ENCODE results near the gene CDK11A.
A peak's percentile ranks its signal among the peaks of the same experiment; 100 is the strongest.
"Not testable (repeated sequence)": the region's sequence is repeated elsewhere in the genome, so short reads cannot be mapped to it uniquely, and the experiment has no call there.

The CDK11A gene

DNA sequence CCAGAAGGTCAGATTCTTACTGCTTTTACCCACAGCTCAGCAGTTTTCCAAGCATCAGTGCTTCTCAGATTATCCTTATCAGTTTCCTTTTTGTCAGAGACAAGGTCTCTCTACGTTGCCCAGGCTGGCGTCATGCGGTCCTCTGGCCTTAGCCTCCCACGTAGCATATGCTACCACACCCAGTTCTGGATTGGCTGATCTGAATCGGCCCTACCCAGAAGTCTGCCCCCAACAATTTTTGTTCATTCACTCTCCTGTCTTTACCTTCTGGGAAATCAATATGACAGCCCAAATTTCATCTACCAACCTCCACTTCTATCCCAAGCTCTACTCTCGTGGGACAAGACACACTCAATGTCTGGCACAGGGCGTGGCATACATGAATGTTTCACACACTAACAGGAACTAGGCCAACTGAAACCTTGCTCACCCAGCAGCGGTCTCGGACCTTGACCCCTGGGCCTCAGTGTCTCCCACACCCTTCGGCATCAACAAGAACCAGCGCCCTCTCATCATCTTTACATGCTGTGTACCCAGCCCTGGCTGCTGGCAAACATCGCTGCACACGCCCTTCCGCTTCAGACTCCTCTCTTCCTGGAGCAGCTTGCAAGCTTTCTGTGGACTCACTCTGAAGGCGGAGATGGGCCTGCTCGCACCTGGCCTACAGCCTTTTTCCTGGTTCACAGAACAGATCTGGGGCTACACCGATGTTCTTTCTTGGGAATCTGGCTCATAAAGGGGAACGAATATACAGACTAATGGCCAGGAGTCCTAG lies 8.9 kb downstream of the CDK11A start:
- not testable (repeated sequence) for DNase-seq

DNA sequence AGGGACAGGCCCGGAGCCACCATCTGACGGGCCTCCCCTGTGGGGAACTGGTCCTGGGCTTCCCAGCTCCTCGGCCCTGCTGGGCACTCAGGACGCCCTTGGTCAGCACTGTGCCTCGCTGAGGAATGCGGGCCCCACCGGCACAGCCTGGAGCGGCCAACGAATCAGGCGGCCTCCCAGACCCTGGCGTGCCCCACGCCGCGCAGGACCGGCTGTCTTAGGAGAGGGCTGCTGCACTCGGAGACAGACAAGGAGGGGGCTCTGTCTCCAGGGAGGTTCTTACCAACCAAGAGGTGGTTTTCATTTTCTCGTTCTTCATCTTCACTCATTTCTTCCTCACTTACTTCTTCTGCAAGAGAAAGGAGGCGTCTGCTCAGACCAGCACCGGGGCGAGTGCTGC lies 16.3 kb downstream of the CDK11A start:
- not testable (repeated sequence) for DNase-seq

- not testable (repeated sequence) for DNase-seq
Measured at GRCh38 chr1:1707241-1707640, 16.9 kb downstream of the CDK11A start.

- DNase-seq: not testable (repeated sequence)
Measured at GRCh38 chr1:1705623-1706022, 18.5 kb downstream of the CDK11A start.

DNA sequence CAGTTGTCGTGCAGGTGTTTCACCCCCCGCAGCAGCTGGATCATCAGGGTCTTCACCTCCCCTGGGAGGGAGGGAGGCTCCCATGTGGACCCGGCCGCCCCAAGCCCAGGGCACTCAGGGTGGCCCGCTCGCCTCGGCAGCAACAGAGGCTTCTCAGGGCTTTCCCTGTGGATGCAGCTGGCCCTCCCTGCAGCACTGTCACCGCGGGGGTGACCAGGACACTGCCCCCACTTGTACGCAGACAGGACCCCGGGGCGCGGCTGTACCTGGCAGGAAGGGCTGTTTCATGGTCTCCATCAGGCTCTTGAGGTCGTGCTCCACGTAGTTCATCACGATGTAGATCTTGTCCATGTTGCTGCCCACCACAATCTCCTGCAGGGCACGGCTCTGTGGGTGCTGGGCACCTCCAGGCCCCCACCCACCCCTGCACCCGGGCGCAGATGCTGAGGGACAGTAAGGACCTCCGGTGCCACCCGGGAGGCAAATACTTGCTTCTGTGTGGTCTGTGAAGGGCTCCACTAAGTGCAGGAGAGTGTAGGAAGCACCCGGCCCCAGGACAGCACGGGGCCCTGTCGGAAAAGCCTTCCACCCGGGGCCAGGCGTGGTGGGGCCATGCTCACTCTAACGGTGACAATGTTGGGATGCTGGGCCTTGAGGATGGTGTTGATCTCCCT lies 19.7 kb downstream of the CDK11A start:
- DNase-seq: not testable (repeated sequence)

DNA sequence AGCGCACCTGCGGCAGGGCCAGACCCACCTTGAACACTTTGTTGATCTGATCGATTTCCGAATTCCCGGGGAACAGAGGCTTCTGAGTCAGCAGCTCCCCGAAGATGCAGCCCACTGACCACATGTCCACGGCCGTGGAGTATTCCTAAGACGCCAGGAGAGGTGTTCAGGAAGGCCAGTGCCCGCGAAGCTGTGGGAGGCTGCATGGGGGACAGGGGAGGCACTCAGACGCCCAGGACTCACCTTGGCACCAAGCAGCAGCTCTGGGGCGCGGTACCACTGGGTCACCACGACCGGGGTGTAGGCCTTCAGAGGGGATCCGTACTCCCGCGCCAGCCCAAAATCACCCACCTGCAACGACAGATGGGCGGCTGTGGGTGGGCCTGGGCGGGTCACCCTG lies 20.4 kb downstream of the CDK11A start:
- DNase-seq: no peak

DNA sequence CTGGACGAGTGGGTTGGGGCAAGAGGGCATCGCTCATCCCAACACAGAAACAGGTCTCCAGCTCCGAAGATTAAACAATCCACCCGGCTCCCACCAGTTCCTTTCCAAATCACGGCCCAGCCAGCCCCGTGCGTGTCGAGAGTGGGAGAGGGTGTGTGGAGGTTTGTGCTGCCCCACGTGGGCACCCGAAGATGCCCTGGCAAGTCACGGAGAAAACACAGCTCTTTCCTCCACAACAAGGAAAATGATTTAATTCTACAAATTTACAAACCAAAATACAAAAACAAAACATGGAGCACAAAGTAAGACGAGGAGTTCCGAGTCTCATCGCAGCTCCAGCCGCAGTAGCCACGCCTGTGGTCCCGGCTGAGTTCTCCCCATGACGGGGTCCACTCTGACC lies 21.7 kb downstream of the CDK11A start:
- not testable (repeated sequence) for DNase-seq

- not testable (repeated sequence) for DNase-seq
Measured at GRCh38 chr1:1700557-1700956, 23.6 kb downstream of the CDK11A start.

DNA sequence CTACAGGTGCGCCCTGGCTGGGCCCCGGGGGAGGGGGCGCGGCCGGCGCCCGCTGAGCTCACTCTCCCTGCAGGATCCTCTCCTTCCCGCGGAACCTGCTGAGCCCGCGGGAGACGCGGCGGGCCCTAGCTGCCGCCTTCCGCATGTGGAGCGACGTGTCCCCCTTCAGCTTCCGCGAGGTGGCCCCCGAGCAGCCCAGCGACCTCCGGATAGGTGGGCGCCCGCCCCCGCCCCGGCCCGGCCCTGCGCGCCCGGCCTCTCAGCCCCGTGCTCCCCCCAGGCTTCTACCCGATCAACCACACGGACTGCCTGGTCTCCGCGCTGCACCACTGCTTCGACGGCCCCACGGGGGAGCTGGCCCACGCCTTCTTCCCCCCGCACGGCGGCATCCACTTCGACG lies 24.1 kb downstream of the CDK11A start:
- DNase-seq: not testable (repeated sequence)

GRCh38 chr1:1699061-1699460 lies 25.1 kb downstream of the CDK11A start:
- not testable (repeated sequence) for DNase-seq

DNA sequence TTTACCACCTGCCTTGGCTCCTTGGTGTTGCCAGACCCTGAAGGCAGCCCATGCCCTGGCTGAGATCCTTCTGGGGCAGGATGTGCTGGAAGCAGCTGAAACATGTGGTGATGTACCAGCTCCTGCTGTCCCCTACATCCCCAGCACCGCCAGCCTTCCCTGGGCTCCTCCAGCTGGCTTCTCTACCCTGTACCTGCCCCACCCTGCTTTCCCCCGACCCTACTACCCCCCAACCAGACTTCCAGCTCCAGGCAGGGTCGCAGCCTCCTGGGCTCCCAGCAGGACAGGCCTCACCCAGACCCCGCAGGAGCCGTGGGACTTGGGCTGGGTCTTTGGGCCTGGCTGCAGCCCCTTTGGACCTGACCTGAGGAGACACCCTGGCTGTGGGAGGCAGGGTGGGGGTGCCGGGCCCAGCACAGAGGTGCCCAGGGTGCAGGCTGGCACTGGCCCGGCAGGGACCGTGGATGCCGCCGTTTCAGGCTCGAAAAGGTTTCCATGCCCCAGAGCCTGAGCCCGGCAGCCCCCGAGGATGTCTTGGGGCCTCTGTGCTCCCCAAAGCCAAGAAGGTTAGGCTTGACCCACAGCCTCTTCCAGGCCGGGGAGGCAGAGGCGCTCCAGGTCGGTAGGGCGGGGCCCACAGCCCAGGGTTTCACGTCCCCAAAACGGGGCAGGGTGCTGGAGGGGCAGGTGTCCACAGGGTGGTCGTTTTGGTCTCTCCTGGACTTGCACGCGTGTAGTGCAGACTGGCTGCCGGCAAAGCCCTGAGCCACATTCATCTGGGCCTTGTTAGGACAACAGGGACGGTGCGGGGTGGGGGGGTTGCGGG lies 26.6 kb downstream of the CDK11A start:
- not testable (repeated sequence) for DNase-seq

- not testable (repeated sequence) for DNase-seq
Measured at GRCh38 chr1:1696431-1697357, 27.5 kb downstream of the CDK11A start.

GRCh38 chr1:1692714-1693647 lies 31.2 kb downstream of the CDK11A start, which contains the start of gene SLC35E2B:
Gene SLC35E2B (minus strand): TSS chr1:1692795. CDS start chr1:1676699, 16,096 bp downstream.
- peak; percentile 88 for DNase-seq

GRCh38 chr1:1692324-1692713 lies 31.8 kb downstream of the CDK11A start:
- not testable (repeated sequence) for DNase-seq

DNA sequence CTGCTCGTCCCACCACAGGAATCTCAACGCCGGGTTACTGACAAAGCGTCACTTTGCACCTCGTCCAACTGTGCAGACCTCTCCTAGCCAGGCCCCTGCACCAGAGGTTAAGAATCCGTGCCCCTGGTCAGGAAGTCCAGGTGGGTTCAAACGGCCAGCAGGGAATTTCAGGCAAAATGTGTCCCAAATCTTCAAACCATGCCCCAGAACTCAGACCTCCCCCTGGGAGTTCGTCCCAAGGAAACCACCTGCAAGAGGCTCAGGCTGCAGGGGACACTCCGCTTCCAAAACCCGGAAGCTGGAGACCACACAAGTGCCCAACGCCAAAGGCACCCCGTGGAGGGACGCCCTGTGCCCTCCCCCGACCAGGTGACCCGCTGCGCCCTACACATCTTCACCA lies 32.7 kb downstream of the CDK11A start:
- DNase-seq: not testable (repeated sequence)

GRCh38 chr1:1689526-1689925 lies 34.6 kb downstream of the CDK11A start:
- not testable (repeated sequence) for DNase-seq

- DNase-seq: no peak
Measured at GRCh38 chr1:1687846-1688245, 36.3 kb downstream of the CDK11A start.

- no peak for DNase-seq
Measured at GRCh38 chr1:1684031-1684681, 40.0 kb downstream of the CDK11A start.

- DNase-seq: no peak
Measured at GRCh38 chr1:1683104-1683905, 40.9 kb downstream of the CDK11A start.

- no peak for DNase-seq
Measured at GRCh38 chr1:1680912-1681273, 43.3 kb downstream of the CDK11A start.
